Activated naive CD4-positive, alpha-beta T cell treated with Interleukin-2 at 50 U/mL for 16 hours (primary cell): ENCODE data around the gene SREK1.
"Not testable (repeated sequence)": the region's sequence is repeated elsewhere in the genome, so short reads cannot be mapped to it uniquely, and the experiment has no call there.

Experiments
- DNase-seq: peaks from one replicate; pipeline ENCODE4 v3.0.0-alpha.2; 2020

Gene SREK1, protein sequence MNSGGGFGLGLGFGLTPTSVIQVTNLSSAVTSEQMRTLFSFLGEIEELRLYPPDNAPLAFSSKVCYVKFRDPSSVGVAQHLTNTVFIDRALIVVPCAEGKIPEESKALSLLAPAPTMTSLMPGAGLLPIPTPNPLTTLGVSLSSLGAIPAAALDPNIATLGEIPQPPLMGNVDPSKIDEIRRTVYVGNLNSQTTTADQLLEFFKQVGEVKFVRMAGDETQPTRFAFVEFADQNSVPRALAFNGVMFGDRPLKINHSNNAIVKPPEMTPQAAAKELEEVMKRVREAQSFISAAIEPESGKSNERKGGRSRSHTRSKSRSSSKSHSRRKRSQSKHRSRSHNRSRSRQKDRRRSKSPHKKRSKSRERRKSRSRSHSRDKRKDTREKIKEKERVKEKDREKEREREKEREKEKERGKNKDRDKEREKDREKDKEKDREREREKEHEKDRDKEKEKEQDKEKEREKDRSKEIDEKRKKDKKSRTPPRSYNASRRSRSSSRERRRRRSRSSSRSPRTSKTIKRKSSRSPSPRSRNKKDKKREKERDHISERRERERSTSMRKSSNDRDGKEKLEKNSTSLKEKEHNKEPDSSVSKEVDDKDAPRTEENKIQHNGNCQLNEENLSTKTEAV

DNA sequence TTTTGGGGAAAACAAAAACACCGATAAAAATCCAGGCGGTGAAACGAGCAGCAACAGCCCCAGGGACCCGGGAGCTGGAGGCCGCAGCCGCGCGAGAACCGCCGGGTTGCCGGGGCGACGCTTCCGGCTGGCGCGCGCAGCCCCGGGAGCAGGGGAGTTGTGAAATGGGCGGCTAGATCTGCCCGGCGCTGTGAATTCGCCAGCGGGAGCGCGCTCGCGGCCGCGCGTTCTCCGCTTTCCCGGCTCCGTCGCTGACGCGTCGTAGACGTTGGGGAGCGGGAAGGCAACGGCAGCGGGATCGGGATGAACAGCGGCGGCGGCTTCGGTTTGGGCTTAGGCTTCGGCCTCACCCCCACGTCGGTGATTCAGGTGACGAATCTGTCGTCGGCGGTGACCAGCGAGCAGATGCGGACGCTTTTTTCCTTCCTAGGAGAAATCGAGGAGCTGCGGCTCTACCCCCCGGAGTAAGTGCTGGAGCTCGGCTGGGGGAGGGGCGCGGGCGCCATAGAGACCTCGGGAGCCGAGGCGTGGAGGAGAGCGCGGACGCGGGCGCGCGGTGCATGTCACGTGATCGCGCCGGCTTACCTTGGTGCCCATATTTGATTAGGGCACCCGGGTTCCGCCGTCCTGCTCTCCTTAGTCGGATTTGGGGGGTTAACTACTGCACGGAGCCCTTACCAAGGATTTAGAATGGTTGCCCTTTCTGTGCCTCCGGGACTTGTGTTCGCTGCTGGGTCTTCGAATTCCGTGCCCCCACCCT lies at the start of gene SREK1:
Gene SREK1 (plus strand): TSS at position 227 of the 760 bp plus-strand sequence. CDS start 77 bp downstream, at position 304.
- peak; percentile 90 for DNase-seq

DNA sequence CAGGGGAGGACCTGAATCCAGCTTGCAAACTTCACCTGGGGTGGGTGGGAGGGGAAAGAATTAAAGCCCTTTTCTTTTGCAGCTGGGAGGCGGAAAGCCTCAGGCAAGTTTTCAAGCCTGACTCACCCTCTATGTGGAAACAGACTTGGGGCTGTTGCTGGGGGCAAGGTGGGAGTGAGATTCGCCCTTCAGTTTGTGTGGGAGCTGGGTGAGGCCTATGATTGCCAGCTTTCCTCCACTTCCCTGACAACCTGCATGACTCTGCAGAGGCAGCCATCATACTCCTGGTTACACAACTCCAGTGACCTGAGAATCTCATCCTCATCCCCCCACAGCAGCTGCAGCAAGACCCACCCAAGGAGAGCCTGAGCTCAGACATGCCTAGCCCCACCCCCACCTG lies 43.2 kb upstream of the SREK1 start:
- DNase-seq: no peak

DNA sequence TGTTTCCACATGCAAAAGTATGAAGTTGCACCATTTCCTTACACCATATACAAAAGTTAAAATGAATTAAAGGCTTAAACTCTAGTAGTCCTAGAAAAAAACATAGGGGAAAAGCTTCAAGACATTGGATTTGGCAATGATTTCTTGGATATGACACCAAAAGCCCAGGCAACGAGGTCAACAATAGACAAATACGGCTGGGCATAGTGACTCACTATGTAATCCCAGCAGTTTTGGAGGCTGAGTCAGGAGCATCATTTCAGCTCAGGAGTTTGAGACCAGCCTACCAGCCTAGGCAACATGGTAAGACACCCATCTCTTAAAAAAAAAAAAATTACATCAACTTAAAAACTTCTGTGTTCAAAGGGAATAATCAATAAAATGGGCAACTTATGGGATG lies 30.9 kb upstream of the SREK1 start:
- DNase-seq: no peak

DNA sequence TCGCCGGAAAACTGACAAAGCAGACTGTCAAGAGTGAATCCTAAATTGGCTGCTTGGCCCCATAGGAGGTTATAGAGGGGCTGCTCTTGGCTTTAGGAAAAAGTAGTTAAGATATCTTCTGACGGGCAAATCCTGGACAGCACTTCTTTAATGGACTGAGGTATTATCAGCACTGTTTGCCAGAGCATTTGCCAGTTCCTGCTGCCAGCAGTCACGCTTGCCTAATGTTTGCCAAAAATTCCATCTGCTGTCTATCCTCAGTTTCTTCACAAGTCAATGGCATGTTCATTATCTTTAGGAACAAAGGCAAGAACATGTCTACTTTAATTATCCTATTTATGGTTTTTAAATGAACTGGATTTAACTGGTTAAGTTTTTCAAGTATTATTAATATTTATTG lies 25.8 kb upstream of the SREK1 start:
- DNase-seq: no peak

DNA sequence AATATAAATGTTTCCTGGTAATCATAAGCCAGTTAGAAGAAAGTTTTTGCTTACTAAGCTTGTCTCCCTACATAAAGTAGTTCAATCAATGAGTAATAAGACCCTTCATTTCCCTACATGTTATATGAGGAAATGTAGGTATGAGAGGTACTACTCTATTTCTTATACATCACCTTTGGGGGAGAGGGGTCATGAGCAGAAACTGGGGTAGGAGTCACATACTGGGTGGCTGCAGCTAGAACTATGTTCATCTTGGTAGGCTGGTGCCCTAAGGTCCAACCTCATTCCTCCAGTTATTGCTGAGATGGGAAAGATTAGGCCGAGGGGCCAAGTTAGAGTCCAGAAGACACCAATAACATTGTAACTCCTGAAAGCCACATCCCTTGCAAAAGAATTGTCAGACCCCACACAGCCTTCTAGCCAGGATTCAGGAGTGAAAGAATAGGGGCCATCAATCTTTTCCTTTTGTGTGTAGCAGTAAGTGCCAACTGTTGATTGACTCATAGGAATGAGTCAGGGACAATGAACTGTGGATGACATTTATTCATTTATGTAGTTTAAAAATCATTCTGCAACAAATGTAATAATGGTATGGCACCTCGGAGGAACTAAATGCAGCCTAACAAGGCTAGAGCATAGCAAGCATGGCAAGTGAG lies 21.6 kb upstream of the SREK1 start:
- no peak for DNase-seq

DNA sequence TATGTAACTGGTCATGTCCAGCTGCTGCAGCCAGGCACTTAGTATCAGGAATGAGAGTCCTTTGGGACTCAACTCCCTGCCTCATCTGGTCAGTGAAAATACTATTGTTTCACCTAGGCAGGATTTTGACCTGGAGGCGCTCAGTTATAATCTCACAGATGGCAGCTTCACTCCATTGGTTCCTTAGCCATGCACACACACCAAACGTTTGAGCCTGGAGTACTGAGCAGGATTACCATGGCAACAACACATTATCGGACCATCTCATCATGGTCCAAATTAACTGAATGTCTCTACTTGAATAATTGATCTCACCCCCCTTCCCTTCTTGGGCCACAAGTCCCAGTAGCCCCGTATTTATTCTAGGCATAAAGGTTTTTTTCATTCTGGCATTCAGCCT lies 15.0 kb upstream of the SREK1 start:
- DNase-seq: no peak

DNA sequence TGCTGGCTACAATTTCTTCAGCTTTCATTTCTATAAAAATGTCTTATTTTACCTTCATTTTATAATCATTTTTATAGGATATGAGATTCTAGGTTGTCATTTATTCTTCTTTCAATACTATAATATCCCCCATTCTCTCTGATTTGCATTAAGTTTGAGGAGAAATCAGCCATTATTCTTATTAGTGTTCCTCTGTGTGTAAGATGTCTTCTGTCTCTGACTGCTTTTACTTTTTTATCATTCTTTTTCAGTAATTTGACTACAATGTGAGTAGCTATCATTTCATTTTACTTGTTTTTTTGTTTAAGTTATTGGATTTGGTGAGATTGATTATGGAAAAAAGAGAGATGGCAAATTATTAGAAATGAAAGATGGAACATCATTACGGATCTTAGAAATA lies 13.6 kb upstream of the SREK1 start:
- no peak for DNase-seq

DNA sequence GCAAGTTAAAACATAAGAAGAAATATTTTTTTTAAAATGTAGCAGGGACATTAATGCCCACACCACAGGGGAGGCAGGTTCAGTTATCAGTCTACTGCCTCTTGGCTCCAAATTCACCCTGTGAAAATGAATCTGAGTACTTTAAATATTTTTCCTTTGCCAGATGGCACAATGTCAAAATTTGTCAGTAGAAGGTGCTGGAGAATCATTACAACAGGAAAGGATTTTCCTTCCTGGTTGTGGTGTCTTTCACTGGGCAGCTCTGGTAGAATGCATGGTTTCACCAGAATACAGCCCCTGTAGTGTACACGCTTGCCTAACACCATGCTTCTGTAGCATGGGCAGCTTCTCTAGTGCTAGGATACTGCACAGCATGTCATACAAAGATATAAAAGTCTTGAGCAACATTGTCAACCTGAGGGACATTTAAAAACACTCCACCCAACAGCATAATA lies 9.7 kb upstream of the SREK1 start:
- DNase-seq: no peak

DNA sequence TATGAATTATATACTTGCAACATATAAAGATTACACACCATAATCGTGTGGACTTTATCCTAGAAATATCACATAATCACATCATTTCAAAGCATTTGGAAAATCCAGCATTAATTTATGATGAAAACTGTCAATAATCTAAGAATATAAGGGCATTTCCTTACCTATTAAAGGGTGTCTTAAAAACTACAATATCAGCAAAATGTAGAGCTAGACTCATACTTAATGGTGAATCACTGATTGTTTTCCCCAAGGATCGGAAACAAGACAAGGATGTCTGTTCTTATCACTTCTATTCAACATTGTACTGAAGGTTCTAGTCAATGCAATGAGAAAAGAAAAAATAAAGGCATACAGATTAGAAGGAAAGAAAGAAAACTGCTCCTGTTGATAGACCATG lies 8.0 kb upstream of the SREK1 start:
- DNase-seq: no peak

DNA sequence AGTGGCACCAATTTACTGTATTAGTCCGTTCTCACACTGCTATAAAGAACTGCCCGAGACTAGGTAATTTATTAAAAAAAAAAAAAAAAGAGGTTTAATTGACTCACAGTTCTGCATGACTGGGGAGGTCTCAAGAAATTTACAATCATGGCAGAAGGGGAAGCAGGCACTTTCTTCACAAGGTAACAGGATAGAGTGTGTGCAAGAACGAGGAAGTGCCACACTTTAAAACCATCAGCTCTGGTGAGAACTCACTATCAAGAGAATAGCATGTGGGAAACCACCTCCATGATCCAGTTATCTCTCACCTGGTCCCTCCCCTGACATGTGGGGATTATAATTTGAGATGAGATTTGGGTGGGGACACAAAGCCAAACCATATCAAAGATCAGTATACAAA lies 7.2 kb upstream of the SREK1 start:
- DNase-seq: not testable (repeated sequence)

DNA sequence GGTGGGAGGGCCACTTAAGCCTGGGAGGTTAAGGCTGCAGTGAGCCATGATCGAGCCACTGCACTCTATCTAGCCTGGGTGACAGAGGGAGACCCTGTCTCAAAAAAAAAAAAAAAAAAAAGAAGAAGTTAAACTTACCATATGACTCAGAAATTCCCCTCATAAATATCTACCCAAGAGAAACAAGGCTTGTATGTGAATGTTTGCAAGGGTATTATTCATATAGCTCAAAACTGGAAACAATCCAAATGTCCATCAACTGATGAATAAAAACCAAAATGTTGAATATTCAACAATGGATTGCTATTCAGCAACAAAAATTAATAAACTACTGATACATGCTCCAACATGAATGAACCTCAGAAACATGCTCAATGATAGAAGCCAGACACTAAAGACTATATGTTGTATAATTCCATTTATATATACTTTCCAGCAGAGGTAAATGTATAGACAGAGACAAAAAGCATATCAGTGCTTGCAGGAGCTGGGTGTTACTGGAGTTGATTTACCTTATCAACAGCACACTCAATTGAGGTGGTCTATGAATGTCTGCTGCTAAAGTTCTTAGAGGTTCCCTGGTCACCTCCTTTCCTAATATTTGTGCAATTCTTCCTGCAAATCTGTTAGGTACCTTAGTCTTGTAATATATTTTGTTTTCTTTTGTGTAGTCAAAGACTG lies 5.3 kb upstream of the SREK1 start:
- no peak for DNase-seq

DNA sequence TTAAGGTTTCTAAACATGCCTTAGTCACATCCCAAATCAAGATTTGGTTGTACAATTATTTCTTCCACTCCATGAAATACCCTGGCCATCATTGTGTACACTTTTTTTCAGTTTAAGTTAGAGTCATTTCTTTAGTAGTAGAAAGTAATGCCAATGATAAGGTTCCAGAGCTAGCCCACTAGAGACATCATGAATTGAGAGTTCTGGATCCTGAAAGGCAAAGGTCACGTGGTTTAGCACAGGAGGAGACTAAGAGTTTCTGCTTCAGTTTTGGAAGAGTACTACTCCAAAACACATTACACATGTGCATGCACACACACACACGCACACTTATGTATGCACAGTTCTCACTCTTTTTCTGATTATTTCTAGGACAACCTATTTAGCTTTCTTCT lies 4.8 kb upstream of the SREK1 start:
- DNase-seq: no peak

DNA sequence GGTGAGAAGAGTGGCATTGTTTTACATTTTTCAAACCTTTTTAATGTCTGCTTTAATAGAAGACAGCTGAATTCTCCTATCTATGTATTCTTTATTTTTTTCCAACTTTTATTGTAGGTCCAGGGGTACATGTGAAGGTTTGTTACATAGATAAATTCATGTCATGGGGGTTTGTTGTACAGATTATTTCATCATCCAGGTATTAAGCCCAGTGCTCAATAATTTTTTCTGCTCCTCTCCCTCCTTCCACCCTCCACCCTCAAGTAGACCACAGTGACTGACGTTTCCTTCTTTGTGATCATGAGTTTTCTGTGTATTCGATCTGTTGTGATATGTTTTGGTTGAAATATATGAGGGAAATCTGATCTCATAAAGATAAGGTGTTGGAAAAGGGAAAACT lies 1.7 kb upstream of the SREK1 start:
- DNase-seq: no peak

DNA sequence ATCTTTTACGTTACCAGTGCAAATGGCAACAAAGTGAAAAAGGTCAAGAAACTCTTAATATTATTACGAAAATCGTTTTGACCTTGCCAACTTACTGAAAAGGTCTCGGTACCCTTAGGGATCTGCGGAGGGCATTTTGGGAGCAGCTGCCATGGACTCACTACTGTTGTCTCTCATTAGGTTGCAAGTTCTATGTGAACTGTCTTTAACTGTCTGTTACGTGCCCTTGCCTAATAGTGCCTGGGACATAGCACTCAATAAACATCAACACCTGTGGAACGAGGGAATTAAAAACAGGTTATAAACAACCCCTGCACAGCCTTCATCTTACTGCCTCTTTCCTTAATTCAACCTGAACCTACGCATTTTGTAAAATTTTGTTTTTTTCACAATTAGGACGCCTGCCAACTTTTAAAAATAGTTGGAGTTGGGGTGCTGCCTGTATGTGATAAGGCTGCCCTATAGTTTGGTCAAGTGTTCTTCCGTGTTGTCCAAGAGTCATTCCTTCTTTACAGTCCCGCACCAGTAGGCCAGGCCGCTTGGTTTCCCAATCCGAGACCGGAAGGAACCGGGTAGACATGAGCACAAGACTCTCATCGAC lies 527 bp upstream of the SREK1 start:
- no peak for DNase-seq

DNA sequence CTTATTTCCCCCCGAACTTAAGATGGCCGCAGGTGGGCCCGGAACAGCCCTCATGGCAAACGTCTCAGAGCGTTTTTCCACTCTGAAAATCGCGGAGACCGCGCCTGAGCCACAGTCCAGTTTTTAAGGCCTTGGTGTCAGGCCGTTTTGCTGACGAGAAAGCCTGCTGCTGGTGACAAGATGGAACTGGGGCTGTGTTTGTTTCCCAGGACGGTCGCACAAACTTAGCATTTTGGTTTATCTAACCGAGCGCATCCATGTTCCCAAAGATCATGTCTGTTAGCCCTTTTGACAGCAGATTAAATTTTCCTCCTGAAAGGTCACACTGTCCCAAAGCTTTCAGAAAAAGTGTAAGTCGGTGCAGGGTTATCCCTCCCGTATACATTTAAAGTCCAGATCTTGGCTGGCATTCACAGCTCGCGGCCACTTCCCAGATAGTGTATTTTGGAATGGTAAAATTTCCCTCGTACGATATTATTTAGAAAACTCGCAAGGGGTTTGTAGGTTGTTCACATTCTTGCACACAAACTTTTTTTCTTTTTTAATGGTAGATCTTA lies 812 bp downstream of the SREK1 start:
- no peak for DNase-seq

DNA sequence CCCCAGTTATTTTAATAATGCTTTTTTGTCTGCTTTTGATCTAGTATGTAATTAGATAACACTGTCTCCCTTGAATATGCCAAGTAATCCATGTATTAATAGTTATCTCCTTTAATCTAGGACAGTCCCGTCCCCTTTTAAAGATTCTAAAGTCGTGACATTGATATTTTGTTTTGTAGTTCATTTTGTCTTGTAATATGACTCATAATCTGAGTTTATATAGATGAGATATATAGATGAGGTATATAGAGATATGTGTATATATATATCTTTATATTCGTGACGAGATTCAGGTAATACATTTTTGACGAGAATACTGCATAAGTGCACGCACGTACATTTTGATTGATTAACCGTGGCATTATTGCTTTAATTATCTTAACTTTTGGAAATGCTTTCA lies 1.6 kb downstream of the SREK1 start:
- DNase-seq: no peak

DNA sequence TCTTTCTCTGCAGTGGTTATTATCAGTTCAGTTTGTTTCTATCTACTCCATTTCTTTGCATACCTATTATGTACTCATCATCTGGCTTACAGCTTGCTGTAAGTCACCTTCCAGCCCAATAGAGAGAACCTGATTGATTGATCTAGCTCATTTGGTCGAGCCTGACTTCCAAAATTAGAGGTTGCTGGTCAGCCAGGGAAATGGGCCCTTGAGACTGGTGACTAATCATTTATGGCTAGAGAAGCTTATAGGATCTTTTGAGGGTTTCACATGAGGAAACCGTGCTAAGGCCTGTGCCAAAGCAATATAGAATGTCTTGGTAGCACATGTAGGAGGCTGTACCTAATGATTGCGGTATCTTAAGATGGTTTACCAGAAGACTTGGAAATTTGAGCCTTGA lies 5.8 kb downstream of the SREK1 start:
- no peak for DNase-seq

DNA sequence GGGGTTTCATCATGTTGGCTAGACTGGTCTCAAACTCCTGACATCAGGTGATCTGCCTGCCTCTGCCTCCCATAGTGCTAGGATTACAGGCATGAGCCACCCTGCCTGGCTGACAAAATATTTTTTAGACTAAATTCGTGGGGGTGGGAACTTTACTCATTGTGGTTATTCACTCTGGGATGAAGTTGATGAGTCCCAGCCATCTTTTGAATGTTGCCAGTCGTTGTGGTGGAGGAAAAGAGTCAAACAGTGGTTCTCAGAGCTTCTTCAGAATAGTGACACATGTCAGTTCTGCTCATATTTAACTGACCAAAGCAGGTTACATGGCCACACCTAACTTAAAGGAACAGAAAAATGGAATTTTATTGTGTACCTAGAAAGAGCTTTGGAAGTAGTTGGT lies 6.9 kb downstream of the SREK1 start:
- DNase-seq: peak; percentile 11

DNA sequence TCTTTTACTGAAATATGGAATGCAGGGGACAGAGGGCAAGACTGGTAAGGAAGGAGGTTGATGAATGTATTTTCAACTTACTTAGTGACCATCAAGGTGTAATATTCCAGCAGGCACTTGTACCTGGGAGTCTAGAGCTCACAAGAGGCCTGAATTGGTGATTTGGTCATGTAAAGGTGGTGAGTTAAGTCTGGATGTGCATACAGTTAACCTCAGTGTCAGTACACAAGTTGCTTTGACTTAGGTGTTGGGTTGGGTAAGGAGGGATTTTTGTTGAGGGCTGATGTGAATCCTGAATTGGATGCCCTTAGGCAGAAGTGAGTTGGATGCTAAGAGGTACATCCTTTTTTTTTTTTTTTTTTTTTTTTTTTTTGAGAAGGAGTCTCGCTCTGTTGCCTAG lies 7.4 kb downstream of the SREK1 start:
- no peak for DNase-seq

DNA sequence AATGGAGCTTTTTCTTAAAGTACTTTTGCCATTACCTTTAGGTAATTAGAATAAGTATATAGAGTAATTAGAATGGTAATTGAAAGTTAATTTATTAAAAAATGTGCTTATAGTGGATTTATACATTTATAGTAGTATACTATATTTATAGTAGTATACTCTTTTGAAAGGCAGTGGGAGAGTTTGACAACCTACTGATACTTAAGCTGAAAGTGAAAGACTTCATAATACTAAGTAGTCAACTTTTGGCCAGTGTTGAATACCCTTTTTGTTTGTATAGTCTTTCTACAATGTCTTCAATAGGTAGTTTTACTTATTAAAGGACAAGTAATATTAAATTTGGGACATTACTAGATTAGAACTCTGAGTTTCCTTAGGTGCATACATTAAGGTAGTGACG lies 12.9 kb downstream of the SREK1 start:
- DNase-seq: no peak

DNA sequence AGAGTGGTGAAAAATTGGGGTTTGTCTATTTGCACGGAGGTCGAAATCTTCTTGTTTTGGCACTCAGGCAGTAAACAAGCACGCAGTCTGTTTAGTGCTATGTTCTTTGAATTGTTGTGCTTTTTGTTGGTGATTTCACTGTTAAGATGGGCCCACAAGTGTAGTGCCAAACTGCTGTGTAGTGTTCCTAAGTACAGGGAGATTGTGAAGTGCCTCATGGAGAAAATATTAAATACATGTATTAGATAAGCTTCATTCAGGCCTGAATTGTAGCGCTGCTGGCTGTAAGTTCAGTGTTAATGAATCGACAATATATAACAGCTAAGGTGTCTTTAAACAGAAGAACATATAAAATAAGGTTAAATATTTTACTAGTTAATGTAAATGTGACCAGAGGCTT lies 17.3 kb downstream of the SREK1 start:
- DNase-seq: no peak
